ENCODE results near the gene ZDHHC24. TPM values are rescaled to one million over a fixed set of nuclear protein-coding genes. Genes with fewer than 3 reads are reported as not detected.

The ZDHHC24 gene
- total RNA-seq, 4 donors from 2014 or later = 9.9 to 18.0 (median 14.7) TPM

DNA sequence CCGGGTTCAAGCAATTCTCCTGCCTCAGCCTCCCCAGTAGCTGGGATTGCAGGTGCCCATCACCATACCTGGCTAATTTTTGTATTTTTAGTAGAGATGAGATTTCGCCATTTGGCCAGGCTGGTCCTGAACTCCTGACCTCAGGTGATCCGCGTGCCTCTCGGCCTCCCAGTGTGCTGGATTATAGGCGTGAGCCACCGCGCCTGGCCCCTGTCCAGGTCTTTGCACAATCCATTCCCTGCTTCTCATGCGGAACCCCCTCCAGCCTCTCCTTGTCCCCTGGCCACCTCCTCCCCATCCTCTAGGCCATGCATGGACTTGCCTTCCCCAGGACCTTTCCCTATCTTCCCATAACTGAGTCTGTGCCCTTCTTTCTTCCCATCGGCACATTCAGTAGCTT lies 56.9 kb downstream of the ZDHHC24 start:
- intact Hi-C loops (cut with DNase I; ENCODE audit: low total_unique reads) = no loop called here
- 89 to 90% methylated on average over 10 of the region's 10 CpGs for WGBS, 2 donors
- DNase-seq (ENCODE audit: low spot score in 2 of 2) = no peak

DNA sequence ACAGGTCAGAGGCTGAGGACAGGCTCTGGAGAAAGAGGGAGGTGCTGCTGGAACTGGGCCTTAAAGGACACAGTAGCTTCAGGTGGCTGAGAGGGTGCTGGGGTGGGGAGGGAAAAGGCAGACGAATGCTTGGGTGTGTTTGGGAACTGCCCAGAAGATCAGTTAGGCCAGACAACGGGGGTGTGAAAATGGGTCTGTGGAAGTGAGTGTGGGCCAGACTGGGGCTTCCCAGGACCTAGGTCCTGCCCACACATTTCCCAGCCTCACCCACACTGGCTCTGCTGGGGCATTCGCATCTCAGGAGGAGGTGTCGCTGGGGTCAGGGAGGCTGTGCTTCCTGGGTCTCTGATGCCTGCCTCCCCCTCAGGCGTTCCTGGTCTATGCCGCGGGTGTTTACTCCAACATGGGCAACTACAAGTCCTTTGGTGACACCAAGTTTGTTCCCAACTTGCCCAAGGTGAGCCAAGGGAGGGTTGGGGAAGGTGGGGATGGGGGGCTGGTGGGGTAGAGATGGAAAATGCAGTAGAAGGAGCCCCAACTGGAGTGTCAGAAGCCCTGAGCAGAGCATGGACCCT lies 61.0 kb downstream of the ZDHHC24 start:
- 79 to 82% methylated on average over 7 of the region's 7 CpGs for WGBS, 2 donors
- DNase-seq (ENCODE audit: low spot score in 2 of 2) = no peak
- H3K4me3 ChIP-seq (ENCODE audit: low read depth, poor library complexity, severe bottlenecking) = no peak overlapping the region
- TF ChIP-seq POLR2A (IDR thresholded peaks at IDR 0.05) = no peak
- TF ChIP-seq, protein P1, sequence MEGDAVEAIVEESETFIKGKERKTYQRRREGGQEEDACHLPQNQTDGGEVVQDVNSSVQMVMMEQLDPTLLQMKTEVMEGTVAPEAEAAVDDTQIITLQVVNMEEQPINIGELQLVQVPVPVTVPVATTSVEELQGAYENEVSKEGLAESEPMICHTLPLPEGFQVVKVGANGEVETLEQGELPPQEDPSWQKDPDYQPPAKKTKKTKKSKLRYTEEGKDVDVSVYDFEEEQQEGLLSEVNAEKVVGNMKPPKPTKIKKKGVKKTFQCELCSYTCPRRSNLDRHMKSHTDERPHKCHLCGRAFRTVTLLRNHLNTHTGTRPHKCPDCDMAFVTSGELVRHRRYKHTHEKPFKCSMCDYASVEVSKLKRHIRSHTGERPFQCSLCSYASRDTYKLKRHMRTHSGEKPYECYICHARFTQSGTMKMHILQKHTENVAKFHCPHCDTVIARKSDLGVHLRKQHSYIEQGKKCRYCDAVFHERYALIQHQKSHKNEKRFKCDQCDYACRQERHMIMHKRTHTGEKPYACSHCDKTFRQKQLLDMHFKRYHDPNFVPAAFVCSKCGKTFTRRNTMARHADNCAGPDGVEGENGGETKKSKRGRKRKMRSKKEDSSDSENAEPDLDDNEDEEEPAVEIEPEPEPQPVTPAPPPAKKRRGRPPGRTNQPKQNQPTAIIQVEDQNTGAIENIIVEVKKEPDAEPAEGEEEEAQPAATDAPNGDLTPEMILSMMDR (IDR thresholded peaks at IDR 0.05) = no peak
- intact Hi-C loops (cut with DNase I; ENCODE audit: low total_unique reads) = no loop called here

More for the DNA sequence above, 56.9 kb downstream of the ZDHHC24 start:
- no peak for TF ChIP-seq POLR2A (IDR thresholded peaks at IDR 0.05)
- TF ChIP-seq, protein P1 (IDR thresholded peaks at IDR 0.05) = no peak
- H3K4me3 ChIP-seq (ENCODE audit: low read depth, poor library complexity, severe bottlenecking) = no peak overlapping the region

DNA sequence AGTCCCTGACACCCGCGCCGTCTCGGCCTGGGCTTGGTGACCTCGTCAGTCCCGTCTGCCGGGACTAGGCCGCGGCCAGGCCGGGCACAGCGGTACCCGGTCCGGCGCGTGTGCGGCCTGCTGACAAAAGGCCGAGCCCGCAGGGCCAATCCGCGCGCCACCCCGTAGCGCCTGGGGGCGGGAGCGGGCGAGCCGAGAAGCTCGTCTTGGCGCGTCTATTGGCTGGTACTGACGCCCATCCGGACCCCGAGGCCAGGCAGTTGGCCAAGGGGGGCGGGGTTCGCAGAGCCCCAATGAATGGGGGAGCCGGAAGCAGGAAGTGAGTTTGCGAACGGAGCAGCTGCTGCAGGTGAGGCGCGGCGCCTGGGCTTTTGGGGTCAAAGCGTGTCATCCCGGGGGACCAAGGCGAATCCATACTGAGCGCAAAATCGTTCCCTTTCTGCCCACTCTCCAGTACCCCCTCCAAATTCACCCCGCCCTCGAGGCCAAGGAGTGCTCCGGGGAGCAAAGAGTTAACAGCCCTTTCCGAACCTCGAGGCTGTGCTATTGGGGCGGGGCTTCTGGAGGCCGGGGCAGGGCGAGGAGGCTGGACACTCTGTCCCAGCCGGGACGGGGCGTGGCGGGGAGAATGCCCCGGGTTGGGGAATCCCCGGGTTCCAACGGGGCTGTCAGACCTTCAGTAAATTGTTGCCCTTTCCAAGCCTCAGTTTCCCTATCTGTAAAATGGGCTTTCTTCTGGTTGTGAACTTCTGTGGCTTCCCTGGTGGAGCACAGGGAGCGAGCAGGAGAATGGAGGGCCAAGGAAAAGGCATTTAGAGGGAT lies 65.5 kb downstream of the ZDHHC24 start, which contains the start of gene DPP3:
TSS of gene DPP3 (plus strand) at position 318 of the 822 bp plus-strand sequence. CDS start 1,767 bp downstream, outside the sequence.
- intact Hi-C loops (cut with DNase I; ENCODE audit: low total_unique reads) = no loop called here

DNA sequence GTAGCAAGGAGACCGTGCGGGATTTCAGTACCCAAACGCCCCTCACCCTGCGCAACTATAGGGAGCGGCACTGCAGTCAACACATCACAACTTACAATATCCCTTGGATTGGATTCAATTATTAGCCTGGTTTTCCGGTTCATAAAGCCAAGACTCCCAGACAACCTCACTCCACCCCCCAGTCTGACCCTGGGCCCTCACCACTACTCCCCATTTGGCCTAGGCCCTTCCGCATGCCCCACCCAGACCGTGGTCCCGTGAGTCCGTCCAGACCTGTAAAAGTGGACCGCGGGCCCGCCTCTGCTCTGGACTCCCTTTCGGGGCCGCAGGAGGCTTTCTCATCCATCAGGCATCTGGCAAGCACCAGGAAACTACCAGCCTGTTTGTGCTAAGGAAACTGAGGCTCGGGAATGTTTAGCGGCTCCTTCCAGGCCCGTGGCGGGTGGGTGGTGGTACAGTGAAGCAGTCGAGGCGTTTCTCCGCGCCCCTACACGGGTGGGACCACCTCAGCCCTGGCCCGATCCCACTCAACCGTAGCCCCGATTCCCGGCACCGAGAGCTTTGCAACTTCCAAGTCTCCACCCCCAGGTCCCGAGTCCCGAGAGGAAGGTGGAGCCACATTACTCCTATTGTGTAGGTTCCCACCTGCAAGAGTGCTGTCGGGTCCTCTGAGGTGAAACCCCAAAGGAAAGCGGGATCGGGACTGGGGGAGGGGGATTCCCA lies 66.3 kb downstream of the ZDHHC24 start:
- H3K4me3 ChIP-seq (ENCODE audit: low read depth, poor library complexity, severe bottlenecking) = peak overlapping the region; percentile 61
- WGBS, 2 donors = 0 to 2% methylated on average over 33 to 34 of the region's 34 CpGs
- peak; percentile 47 to 90 for DNase-seq (ENCODE audit: low spot score in 2 of 2)
- intact Hi-C loops (cut with DNase I; ENCODE audit: low total_unique reads) = no loop called here
- TF ChIP-seq, protein P1 (IDR thresholded peaks at IDR 0.05) = no peak
- TF ChIP-seq POLR2A (IDR thresholded peaks at IDR 0.05) = no peak

More for the DNA sequence above, 65.5 kb downstream of the ZDHHC24 start, which contains the start of gene DPP3:
- peak within 1 kb of the TSS; percentile 61 for H3K4me3 ChIP-seq (ENCODE audit: low read depth, poor library complexity, severe bottlenecking)
- no peak for TF ChIP-seq POLR2A (IDR thresholded peaks at IDR 0.05)
- TF ChIP-seq, protein P1 (IDR thresholded peaks at IDR 0.05) = no peak
- WGBS, 2 donors = 2% methylated on average over 32 to 52 of the region's 62 CpGs
- peak; percentile 95 to 99 for DNase-seq (ENCODE audit: low spot score in 2 of 2)

DNA sequence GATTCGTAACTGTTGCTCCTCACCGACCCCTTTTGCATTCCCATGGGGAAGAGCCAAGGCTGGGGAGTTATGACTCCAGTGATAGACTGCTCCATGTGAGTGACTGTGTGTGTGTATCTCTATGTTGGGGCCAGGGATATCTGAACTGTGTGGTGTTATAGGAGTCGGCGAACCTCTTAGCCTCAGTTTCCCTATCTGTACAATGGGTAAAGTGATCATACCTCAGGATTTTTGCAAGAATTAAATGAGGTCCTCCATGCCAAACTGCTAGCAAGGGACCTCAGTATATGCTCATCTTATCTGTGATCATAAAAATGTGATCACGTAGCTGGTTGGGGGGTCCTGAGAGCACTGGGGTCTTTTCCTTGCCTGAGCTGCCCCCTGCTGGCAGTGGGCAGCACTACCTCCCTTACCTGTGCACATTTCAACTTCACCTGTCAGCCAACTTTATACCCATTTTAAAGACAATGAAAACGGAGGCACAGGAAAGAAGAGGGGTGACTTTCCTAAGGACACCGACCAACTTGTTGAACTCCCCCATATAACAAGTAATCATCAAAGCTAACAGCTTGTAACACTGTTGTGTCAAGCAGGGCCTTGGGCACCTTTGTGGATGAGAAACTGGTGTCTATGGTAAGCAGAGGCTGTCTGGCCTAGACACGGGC lies 67.0 kb downstream of the ZDHHC24 start:
- no peak overlapping the region for H3K4me3 ChIP-seq (ENCODE audit: low read depth, poor library complexity, severe bottlenecking)
- intact Hi-C loops (cut with DNase I; ENCODE audit: low total_unique reads) = no loop called here
- WGBS, 2 donors = 44 to 50% methylated on average over 8 of the region's 8 CpGs
- no peak for DNase-seq (ENCODE audit: low spot score in 2 of 2)
- TF ChIP-seq, protein P1 (IDR thresholded peaks at IDR 0.05) = no peak
- TF ChIP-seq POLR2A (IDR thresholded peaks at IDR 0.05) = no peak

All from lower leg skin (tissue), 4 donors.